HepG2 (cell line): ENCODE results near the gene NT5DC2. TPM values are rescaled to one million over a fixed set of nuclear protein-coding genes. Genes with fewer than 3 reads are reported as not detected.

ENCODE experiments used
- ARNT ChIP-seq: fragments of 450-650 bp; IDR thresholded peaks from 2 replicates; pipeline ENCODE4 v1.6.1; 2017
- ARNT2 ChIP-seq: sonication (generic); formaldehyde crosslinking; IDR thresholded peaks from 2 replicates; pipeline ENCODE4 v1.8.0; 2022; ENCODE audit warnings: mild to moderate bottlenecking, low read depth, missing genetic modification reagents, moderate library complexity
- CHCHD3 ChIP-seq: sonication (generic); formaldehyde crosslinking; IDR thresholded peaks from 2 replicates; pipeline ENCODE4 v1.8.0; 2022; ENCODE audit warnings: mild to moderate bottlenecking, missing genetic modification reagents, moderate library complexity
- EEA1 ChIP-seq: sonication (generic); formaldehyde crosslinking; IDR thresholded peaks from 2 replicates; pipeline ENCODE4 v1.5.1; 2020; ENCODE audit warnings: mild to moderate bottlenecking, missing genetic modification reagents, borderline replicate concordance
- JUND ChIP-seq: sonication (generic); formaldehyde crosslinking; IDR thresholded peaks from 2 replicates; pipeline ENCODE4 v1.8.0; 2022; ENCODE audit warnings: mild to moderate bottlenecking, missing genetic modification reagents
- KDM6A ChIP-seq: IDR thresholded peaks from 2 replicates; pipeline ENCODE4 v1.6.1; 2016; ENCODE audit warnings: low read depth
- MAFF ChIP-seq: IDR thresholded peaks from 2 replicates; pipeline ENCODE4 v1.6.1; 2011; ENCODE audit warnings: low read depth, low read length, improper control_type of control experiment
- NFRKB ChIP-seq: fragments of 450-650 bp; IDR thresholded peaks from 2 replicates; pipeline ENCODE4 v1.6.1; 2017
- ONECUT2 ChIP-seq: sonication (generic); formaldehyde crosslinking; IDR thresholded peaks from 2 replicates; pipeline ENCODE4 v1.4.0; 2020; ENCODE audit warnings: missing genetic modification reagents
- SETDB1 ChIP-seq: sonication (generic); formaldehyde crosslinking; IDR thresholded peaks from 2 replicates; pipeline ENCODE4 v1.5.1; 2020; ENCODE audit warnings: missing genetic modification reagents, mild to moderate bottlenecking, borderline replicate concordance
- SMAD9 ChIP-seq: sonication (generic); formaldehyde crosslinking; IDR thresholded peaks from 2 replicates; pipeline ENCODE4 v1.5.1; 2020; ENCODE audit warnings: mild to moderate bottlenecking, missing genetic modification reagents
- TBX3 ChIP-seq: fragments of 450-650 bp; IDR thresholded peaks from 2 replicates; pipeline ENCODE4 v1.6.1; 2017; ENCODE audit warnings: antibody characterized with exemption, mild to moderate bottlenecking, inconsistent platforms, borderline replicate concordance
- ZFP36 ChIP-seq: fragments of 150-350 bp; IDR thresholded peaks from 2 replicates; pipeline ENCODE4 v1.6.1; 2018; ENCODE audit warnings: borderline replicate concordance, low read length, low read depth; ENCODE audit not compliant: partially characterized antibody
- ZNF3 ChIP-seq: IDR thresholded peaks from 2 replicates; pipeline ENCODE4 v1.7.0; 2017; ENCODE audit warnings: inconsistent platforms
- ZNF350 ChIP-seq: sonication (generic); formaldehyde crosslinking; IDR thresholded peaks from 2 replicates; pipeline ENCODE4 v1.4.0; 2020; ENCODE audit warnings: mild to moderate bottlenecking, low read depth, missing genetic modification reagents, borderline replicate concordance
- ZNF460 ChIP-seq: sonication (generic); formaldehyde crosslinking; IDR thresholded peaks from 2 replicates; pipeline ENCODE4 v1.5.1; 2020; ENCODE audit warnings: missing genetic modification reagents, mild to moderate bottlenecking, borderline replicate concordance
- ZNF510 ChIP-seq: sonication (generic); formaldehyde crosslinking; IDR thresholded peaks from 2 replicates; pipeline ENCODE4 v1.4.0; 2020; ENCODE audit warnings: low read depth, mild to moderate bottlenecking, missing genetic modification reagents
- ZNF546 ChIP-seq: sonication (generic); formaldehyde crosslinking; conservative IDR thresholded peaks from 2 replicates; pipeline ENCODE4 v1.8.1; 2023; ENCODE audit warnings: mild to moderate bottlenecking, missing genetic modification reagents
- ZNF547 ChIP-seq: sonication (generic); formaldehyde crosslinking; IDR thresholded peaks from 2 replicates; pipeline ENCODE4 v1.5.1; 2020; ENCODE audit warnings: mild to moderate bottlenecking, missing genetic modification reagents
- ZNF564 ChIP-seq: sonication (generic); formaldehyde crosslinking; IDR thresholded peaks from 2 replicates; pipeline ENCODE4 v1.8.1; 2023; ENCODE audit warnings: mild to moderate bottlenecking, missing genetic modification reagents
- ZSCAN20 ChIP-seq: sonication (generic); formaldehyde crosslinking; IDR thresholded peaks from 2 replicates; pipeline ENCODE4 v1.4.0; 2020; ENCODE audit warnings: missing genetic modification reagents, mild to moderate bottlenecking, borderline replicate concordance
- polyA plus RNA-seq, 8 experiments: library from polyadenylated mRNA; depleted of rRNA in 3 of 8; stranded (reverse) in 7 of 8; unstranded in 1 of 8; fragments of >200 nt; fragmentation: Illumina TruSeq in 4 of 8; extraction: Trizol in 4 of 8; gene quantifications; 2 replicates each; pipeline versions ENCODE4 v1.2.1 to v1.2.3, GENCODE V29; 2011 to 2016; ENCODE audit warnings: low read depth in 4 of 8, missing spikeins in 1 of 8, mixed read lengths in 1 of 8; ENCODE audit not compliant: insufficient read depth in 1 of 8
- total RNA-seq, 5 experiments: library from RNA; depleted of rRNA; stranded (reverse); fragments of >200 nt; fragmentation: Illumina TruSeq; extraction: Trizol; gene quantifications; 2 replicates each; pipeline ENCODE4 v1.2.3, GENCODE V29; 2016; ENCODE audit warnings: low read depth in 1 of 5
- TF ChIP-seq, protein P1 (sequence below): sonication (generic); formaldehyde crosslinking; IDR thresholded peaks from 2 replicates; pipeline ENCODE4 v1.8.1; 2023; ENCODE audit warnings: mild to moderate bottlenecking, missing genetic modification reagents
- TF ChIP-seq, protein P2 (sequence below): IDR thresholded peaks from 2 replicates; pipeline ENCODE4 v1.6.1; 2016; ENCODE audit warnings: low read depth, borderline replicate concordance
- TF ChIP-seq, protein P3 (sequence below): sonication (generic); formaldehyde crosslinking; conservative IDR thresholded peaks from 2 replicates; pipeline ENCODE4 v1.8.1; 2023; ENCODE audit warnings: missing genetic modification reagents
- TF ChIP-seq, protein P4 (sequence below): IDR thresholded peaks from 2 replicates; pipeline ENCODE4 v1.6.1; 2016; ENCODE audit warnings: mild to moderate bottlenecking
- TF ChIP-seq, protein P5 (sequence below): sonication (generic); formaldehyde crosslinking; IDR thresholded peaks from 2 replicates; pipeline ENCODE4 v1.4.0; 2020; ENCODE audit warnings: missing genetic modification reagents

Gene NT5DC2
- total and polyA plus RNA-seq, 2 of the 13 experiments (the other 11 are each of a cell fraction or from before 2014, with no cell fraction given) = 131 to 240 TPM

DNA sequence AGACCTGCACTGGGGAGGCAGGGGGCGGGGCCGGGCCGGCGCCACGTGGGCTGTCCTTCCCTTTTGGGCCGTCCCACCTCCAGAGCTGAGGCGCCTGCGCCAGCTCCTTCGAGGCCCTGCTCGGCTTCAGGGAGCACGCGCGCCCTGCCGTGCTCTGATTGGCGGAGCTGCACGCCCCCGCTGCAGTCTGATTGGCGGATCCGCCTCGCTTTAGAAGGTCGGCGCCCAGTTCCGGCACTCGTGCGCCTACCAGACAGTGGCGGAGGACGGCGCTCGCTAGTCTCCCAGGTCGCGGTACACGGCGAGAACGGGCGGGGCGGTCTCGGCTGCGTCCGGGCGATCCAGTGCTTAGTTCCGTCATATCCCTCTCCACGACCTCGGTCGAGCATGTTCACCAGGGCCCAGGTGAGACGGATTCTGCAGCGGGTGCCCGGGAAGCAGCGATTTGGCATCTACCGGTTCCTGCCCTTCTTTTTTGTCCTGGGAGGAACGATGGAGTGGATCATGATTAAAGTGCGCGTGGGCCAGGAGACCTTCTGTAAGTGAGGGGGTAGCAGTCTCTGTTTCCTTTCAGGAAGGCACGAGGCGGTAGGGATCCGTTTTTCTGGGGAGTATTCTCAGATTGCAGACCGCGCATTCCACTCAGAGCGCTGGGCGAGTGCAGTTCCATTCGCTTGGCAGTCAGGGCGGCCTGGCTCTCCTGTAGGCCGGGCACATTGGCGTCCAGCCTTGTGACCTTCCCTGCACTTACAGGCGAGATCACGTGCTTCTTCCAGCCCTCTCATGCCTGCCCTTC, 2.9 kb upstream of the NT5DC2 start, which contains the start of gene UQCC5 (continued):
- TF ChIP-seq CHCHD3 (CRISPR knock-in tag) (0 out of 2 replicates have a peak, but pooled peaks have one; percentile 34), ZNF350 (peak; percentile 93), KDM6A (CRISPR knock-in tag) (no peak), ZNF564 (CRISPR knock-in tag) (peak; percentile 78), JUND (CRISPR knock-in tag) (peak; percentile 56; the same call in 1 of the 2 replicates), ZFP36 (no peak), EEA1 (CRISPR knock-in tag) (peak; percentile 78; the same call in 1 of the 2 replicates), MAFF (no peak), ZNF510 (peak; percentile 92), ZNF3 (0 out of 2 replicates have a peak, but pooled peaks have one; percentile 14), ZNF546 (peak; percentile 89), ZSCAN20 (CRISPR knock-in tag) (no peak), NFRKB (no peak), ZNF547 (CRISPR knock-in tag) (peak; percentile 93), SMAD9 (CRISPR knock-in tag) (no peak), ZNF460 (CRISPR knock-in tag) (no peak; the same call in 1 of the 2 replicates), SETDB1 (CRISPR knock-in tag) (no peak), ARNT (no peak), ONECUT2 (0 out of 2 replicates have a peak, but pooled peaks have one; percentile 13), ARNT2 (CRISPR knock-in tag) (peak; percentile 91), TBX3 (0 out of 2 replicates have a peak, but pooled peaks have one; percentile 8)
- TF ChIP-seq, protein P1, sequence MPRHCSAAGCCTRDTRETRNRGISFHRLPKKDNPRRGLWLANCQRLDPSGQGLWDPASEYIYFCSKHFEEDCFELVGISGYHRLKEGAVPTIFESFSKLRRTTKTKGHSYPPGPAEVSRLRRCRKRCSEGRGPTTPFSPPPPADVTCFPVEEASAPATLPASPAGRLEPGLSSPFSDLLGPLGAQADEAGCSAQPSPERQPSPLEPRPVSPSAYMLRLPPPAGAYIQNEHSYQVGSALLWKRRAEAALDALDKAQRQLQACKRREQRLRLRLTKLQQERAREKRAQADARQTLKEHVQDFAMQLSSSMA = peak; percentile 95
- TF ChIP-seq, protein P2, sequence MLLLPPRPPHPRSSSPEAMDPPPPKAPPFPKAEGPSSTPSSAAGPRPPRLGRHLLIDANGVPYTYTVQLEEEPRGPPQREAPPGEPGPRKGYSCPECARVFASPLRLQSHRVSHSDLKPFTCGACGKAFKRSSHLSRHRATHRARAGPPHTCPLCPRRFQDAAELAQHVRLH (CRISPR knock-in tag) = peak; percentile 86; the same call in 1 of the 2 replicates
- TF ChIP-seq, protein P3, sequence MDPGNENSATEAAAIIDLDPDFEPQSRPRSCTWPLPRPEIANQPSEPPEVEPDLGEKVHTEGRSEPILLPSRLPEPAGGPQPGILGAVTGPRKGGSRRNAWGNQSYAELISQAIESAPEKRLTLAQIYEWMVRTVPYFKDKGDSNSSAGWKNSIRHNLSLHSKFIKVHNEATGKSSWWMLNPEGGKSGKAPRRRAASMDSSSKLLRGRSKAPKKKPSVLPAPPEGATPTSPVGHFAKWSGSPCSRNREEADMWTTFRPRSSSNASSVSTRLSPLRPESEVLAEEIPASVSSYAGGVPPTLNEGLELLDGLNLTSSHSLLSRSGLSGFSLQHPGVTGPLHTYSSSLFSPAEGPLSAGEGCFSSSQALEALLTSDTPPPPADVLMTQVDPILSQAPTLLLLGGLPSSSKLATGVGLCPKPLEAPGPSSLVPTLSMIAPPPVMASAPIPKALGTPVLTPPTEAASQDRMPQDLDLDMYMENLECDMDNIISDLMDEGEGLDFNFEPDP (CRISPR knock-in tag) = no peak
- TF ChIP-seq, protein P4, sequence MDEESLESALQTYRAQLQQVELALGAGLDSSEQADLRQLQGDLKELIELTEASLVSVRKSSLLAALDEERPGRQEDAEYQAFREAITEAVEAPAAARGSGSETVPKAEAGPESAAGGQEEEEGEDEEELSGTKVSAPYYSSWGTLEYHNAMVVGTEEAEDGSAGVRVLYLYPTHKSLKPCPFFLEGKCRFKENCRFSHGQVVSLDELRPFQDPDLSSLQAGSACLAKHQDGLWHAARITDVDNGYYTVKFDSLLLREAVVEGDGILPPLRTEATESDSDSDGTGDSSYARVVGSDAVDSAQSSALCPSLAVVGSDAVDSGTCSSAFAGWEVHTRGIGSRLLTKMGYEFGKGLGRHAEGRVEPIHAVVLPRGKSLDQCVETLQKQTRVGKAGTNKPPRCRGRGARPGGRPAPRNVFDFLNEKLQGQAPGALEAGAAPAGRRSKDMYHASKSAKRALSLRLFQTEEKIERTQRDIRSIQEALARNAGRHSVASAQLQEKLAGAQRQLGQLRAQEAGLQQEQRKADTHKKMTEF (CRISPR knock-in tag) = peak; percentile 95
- TF ChIP-seq, protein P5, sequence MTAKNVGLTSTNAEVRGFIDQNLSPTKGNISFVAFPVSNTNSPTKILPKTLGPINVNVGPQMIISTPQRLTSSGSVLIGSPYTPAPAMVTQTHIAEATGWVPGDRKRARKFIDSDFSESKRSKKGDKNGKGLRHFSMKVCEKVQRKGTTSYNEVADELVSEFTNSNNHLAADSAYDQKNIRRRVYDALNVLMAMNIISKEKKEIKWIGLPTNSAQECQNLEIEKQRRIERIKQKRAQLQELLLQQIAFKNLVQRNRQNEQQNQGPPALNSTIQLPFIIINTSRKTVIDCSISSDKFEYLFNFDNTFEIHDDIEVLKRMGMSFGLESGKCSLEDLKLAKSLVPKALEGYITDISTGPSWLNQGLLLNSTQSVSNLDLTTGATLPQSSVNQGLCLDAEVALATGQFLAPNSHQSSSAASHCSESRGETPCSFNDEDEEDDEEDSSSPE (CRISPR knock-in tag) = peak; percentile 75
